ES-I3 (cell line): ENCODE results near the gene LGALS8.
A peak's percentile ranks its signal among the peaks of the same experiment; 100 is the strongest.
"Not testable (repeated sequence)": the region's sequence is repeated elsewhere in the genome, so short reads cannot be mapped to it uniquely, and the experiment has no call there.

Source experiments
- H3K36me3 ChIP-seq: 2 replicates; pipeline ENCODE4 v1.6.1; 2013; ENCODE audit warnings: mild to moderate bottlenecking, low read length, control low read depth, moderate library complexity; ENCODE audit not compliant: insufficient read depth
- H3K4me1 ChIP-seq: 2 replicates; pipeline ENCODE4 v1.6.1; 2013; ENCODE audit warnings: mild to moderate bottlenecking, control low read depth, low read length; ENCODE audit not compliant: insufficient read depth
- H3K9ac ChIP-seq: 2 replicates; pipeline ENCODE4 v1.6.1; 2013; ENCODE audit warnings: low read depth, mild to moderate bottlenecking, low read length, moderate library complexity
- H3K9me3 ChIP-seq: 2 replicates; pipeline ENCODE4 v1.6.1; 2013; ENCODE audit warnings: mild to moderate bottlenecking, low read length, moderate library complexity; ENCODE audit not compliant: control insufficient read depth, insufficient read depth

Gene LGALS8

DNA sequence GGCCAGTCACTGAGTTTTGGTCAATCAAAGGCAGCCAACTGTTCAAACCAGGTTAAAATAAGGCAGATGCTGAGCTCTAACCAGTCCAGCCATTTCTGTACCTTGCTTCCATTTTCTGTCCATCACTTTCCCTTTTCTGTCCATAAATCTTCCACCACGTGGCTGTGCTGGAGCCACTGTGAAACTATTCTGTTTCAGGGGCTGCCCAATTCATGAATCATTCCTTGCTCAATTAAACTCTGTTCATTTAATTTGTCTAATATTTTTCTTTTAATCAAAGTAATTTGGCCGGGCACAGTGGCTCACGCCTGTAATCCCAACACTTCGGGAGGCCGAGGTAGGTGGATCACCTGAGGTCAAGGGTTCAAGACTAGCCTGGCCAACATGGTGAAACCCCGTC lies 22.7 kb upstream of the LGALS8 start:
- Histone ChIP-seq H3K9me3 (no peaks in the 10 kb centered on the region), H3K36me3 (no peaks in the 10 kb centered on the region), H3K9ac (no peak overlapping the region), H3K4me1 (peaks cover 3% of the 10 kb centered on the region; the same call in 1 of the 2 replicates)

- no peaks in the 10 kb centered on the region for H3K9me3 ChIP-seq
These were observed 21.2 kb upstream of the LGALS8 start for GRCh38 chr1:236502579-236502971.

GRCh38 chr1:236502972-236503639 lies 20.7 kb upstream of the LGALS8 start:
- Histone ChIP-seq H3K9me3 (no peaks in the 10 kb centered on the region), H3K36me3 (no peaks in the 10 kb centered on the region), H3K4me1 (no peaks in the 10 kb centered on the region), H3K9ac (peak overlapping the region; percentile 21; the same call in 1 of the 2 replicates)

More at GRCh38 chr1:236502579-236502971, 21.2 kb upstream of the LGALS8 start:
- H3K9ac ChIP-seq = peak overlapping the region; percentile 21; the same call in 1 of the 2 replicates
- H3K36me3 ChIP-seq = no peaks in the 10 kb centered on the region
- H3K4me1 ChIP-seq = no peaks in the 10 kb centered on the region

GRCh38 chr1:236504338-236504737 lies 19.4 kb upstream of the LGALS8 start:
- not testable (repeated sequence) for H3K9me3 ChIP-seq, H3K9ac ChIP-seq, H3K4me1 ChIP-seq, H3K36me3 ChIP-seq

GRCh38 chr1:236507022-236507700 lies 16.6 kb upstream of the LGALS8 start:
- Histone ChIP-seq H3K36me3 (no peaks in the 10 kb centered on the region), H3K9me3 (no peaks in the 10 kb centered on the region), H3K9ac (no peak overlapping the region), H3K4me1 (no peaks in the 10 kb centered on the region)

- no peaks in the 10 kb centered on the region for H3K36me3 ChIP-seq
- H3K9me3 ChIP-seq = no peaks in the 10 kb centered on the region
- H3K4me1 ChIP-seq = no peaks in the 10 kb centered on the region
- no peak overlapping the region for H3K9ac ChIP-seq
These were observed 15.2 kb upstream of the LGALS8 start for GRCh38 chr1:236508593-236509027.

DNA sequence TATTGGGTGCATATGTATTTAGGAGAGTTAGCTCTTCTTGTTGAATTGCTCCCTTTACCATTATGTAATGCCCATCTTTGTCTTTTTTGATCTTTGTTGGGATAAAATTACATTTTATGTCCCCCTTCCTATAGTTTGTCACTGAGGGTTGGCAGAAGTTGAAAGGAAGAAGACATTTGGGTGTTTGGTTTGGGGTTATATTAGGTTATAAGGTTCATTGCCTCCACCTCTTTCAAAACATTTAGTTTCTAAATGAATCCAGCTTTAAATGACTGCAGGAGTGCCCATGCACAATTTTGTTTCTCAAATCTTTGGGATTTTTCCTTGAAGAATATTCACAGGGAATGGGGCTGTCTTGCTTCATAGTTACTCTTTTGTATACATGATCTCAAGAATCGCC lies 14.6 kb upstream of the LGALS8 start:
- no peaks in the 10 kb centered on the region for H3K4me1 ChIP-seq
- no peaks in the 10 kb centered on the region for H3K9me3 ChIP-seq
- H3K36me3 ChIP-seq = no peaks in the 10 kb centered on the region
- H3K9ac ChIP-seq = no peak overlapping the region

GRCh38 chr1:236509647-236510401 lies 14.0 kb upstream of the LGALS8 start:
- Histone ChIP-seq H3K36me3 (no peaks in the 10 kb centered on the region), H3K4me1 (no peaks in the 10 kb centered on the region), H3K9me3 (no peaks in the 10 kb centered on the region), H3K9ac (no peak overlapping the region)

DNA sequence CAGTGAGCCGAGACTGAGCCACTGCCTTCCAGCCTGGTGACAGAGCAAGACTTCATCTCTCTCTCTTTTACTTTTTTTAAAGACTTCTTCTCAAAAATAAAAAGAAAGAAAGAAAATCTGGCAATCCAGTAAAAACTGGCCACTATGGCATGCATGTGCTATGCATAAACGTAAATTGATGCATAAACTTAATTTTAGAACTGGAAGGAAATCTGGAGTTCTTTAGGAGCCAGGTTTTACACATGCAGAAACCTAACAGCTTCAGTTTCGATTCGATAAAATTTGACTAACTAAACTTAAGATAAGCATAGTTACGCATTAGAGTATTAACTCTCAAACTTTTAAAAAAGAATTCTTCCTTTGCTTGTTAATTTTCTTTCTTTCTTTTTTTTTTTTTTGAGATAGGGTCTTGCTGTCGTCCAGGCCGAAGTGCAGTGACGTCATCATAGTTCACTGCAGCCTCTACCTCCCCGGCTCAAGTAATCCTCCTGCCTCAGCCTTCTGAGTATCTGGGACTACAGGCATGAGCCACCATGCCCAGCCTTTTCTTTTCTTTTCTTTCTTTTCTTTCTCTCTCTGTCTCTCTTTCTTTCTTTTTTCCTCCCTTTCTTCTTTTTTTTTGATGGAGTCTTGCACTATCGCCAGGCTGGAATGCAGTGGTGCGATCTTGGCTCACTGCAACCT lies 11.9 kb upstream of the LGALS8 start:
- peaks cover 3% of the 10 kb centered on the region; the same call in 1 of the 2 replicates for H3K4me1 ChIP-seq
- H3K9me3 ChIP-seq = no peaks in the 10 kb centered on the region
- no peak overlapping the region for H3K9ac ChIP-seq
- no peaks in the 10 kb centered on the region for H3K36me3 ChIP-seq

DNA sequence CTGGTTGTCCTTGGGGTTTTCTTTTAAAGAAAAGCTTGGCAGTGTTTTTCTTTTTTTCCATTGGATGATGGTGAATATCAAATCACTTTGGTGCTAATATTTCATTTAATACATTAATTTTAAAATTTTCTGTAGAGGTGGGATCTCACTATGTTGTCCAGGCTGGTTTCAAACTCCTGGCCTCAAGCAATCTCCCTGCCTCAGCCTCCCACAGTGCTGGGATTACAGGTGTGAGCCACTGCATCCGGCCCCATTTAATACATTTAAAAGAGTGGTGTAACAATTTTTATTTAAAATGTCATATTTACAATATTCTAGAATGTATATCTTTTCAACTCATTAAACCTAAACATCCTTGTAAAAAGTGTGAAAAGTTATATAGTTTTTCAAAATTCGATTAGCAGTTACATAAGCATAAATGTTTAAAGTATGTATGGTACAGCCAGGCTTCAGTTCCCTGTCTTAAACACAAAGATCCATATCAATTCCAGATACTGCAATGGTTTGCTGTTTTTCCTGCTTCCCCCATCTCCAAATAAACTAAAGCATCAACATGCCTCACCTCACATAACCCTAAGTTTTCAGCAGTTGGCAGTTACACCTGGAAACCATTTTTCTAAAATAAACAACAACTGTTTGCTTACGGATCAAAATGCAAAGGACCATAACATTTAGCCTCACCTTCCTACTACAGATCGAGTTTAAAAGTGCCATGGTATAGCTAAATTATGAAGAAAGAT lies 8.9 kb upstream of the LGALS8 start:
- H3K9ac ChIP-seq = no peak overlapping the region
- no peaks in the 10 kb centered on the region for H3K9me3 ChIP-seq
- peaks cover 9% of the 10 kb centered on the region for H3K4me1 ChIP-seq
- H3K36me3 ChIP-seq = no peaks in the 10 kb centered on the region

GRCh38 chr1:236515443-236515958 lies 8.3 kb upstream of the LGALS8 start:
- H3K4me1 ChIP-seq = peaks cover 9% of the 10 kb centered on the region
- no peaks in the 10 kb centered on the region for H3K9me3 ChIP-seq
- H3K36me3 ChIP-seq = no peaks in the 10 kb centered on the region
- no peak overlapping the region for H3K9ac ChIP-seq

DNA sequence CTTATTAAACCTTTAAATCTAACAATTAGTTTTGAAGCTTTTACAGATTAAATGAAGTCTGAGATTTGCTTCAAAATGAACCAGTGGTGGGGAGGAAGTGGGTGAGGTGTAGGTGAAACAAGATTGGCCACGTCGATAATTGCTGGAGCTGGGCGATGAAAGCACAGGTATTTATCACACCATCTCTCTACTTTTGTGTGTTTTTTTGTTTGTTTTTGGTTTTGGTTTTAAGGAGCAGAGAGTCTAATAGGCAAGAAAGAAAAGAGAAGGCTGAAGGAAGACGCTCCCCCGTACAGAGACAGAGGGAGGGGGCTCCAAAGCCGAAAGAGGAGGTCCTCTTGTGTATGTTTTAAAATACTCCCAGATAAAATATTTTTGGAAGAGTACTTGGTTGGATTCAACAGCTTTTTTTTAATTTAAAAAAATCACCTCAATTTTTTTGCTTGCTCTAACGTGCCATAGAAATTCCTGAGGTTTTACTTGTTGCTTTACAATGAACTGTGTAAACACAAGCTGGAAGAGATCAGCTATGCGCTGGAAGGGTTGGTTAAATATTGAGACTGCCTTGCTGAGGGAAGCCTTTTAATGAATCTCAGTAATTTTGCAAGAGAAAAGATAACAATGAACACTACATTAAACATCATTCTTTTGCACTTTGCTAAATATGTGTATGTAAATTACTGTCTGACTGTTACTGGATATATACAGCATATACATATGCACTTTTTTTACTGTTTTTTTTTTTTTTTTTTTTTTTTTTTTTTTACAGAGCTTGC lies 6.7 kb upstream of the LGALS8 start:
- no peaks in the 10 kb centered on the region for H3K9me3 ChIP-seq
- no peaks in the 10 kb centered on the region for H3K36me3 ChIP-seq
- peaks cover 9% of the 10 kb centered on the region for H3K4me1 ChIP-seq
- H3K9ac ChIP-seq = 0 out of 2 replicates have a peak overlapping the region, but pooled peaks have one; percentile 3

GRCh38 chr1:236518322-236518721 lies 5.5 kb upstream of the LGALS8 start:
- H3K4me1 ChIP-seq = peaks cover 9% of the 10 kb centered on the region
- H3K9me3 ChIP-seq = no peaks in the 10 kb centered on the region
- no peaks in the 10 kb centered on the region for H3K36me3 ChIP-seq
- no peak overlapping the region for H3K9ac ChIP-seq
